T-cell (primary cell): ENCODE measurements around the gene CYTH1. TPM values are rescaled to one million over a fixed set of nuclear protein-coding genes. Genes with fewer than 3 reads are reported as not detected.

Source experiments
- ATAC-seq, 4 experiments: fragments of 200-7000 bp in 3 of 4; fragments of 150-1000 bp in 1 of 4; cut with Tn5 transposase; replicated peaks in 1 of 4; 1 replicate in 3 of 4; 2 replicates in 1 of 4; pipeline ENCODE4 v1.10.0; 2021; ENCODE audit warnings: moderate library complexity in 3 of 4, mild to moderate bottlenecking in 2 of 4, moderate number of reproducible peaks in 1 of 4
- CTCF ChIA-PET, 2 donors: fragments of 300-600 bp; sonication (Branson Sonifier 250); formaldehyde crosslinking; loops; one replicate each; lab custom pipeline; 2022; ENCODE audit warnings: antibody characterized with exemption in 2 of 2; lab: Charles Lee
- POLR2A ChIA-PET, 2 donors: fragments of 300-600 bp; sonication (Branson Sonifier 250); formaldehyde crosslinking; loops; one replicate each; lab custom pipeline; 2022; ENCODE audit warnings: antibody characterized with exemption in 2 of 2; lab: Charles Lee
- DNase-seq, 35 experiments: peaks; one replicate each; pipeline versions ENCODE4 v3.0.0 to v3.0.0-alpha.2; 2013 to 2023
- H3K27ac ChIP-seq: one replicate; pipeline ENCODE4 v1.5.1; 2013; ENCODE audit warnings: low read length
- H3K27me3 ChIP-seq, 2 experiments: replicated peaks in 1 of 2; 1 replicate in 1 of 2; 2 replicates in 1 of 2; pipeline versions ENCODE4 v1.6.1 to v1.7.0; 2013; ENCODE audit warnings: low read length in 1 of 2, mixed read lengths in 1 of 2; ENCODE audit not compliant: control insufficient read depth in 2 of 2, insufficient read depth in 2 of 2; ENCODE audit errors: extremely low read depth in 1 of 2
- H3K36me3 ChIP-seq, 2 donors: 1 replicate in 1 of 2; 2 replicates in 1 of 2; pipeline versions ENCODE4 v1.6.1 to v1.7.0; 2013; ENCODE audit warnings: low read length in 1 of 2; ENCODE audit not compliant: control insufficient read depth in 2 of 2, insufficient read depth in 1 of 2; ENCODE audit errors: extremely low read depth in 1 of 2
- H3K4me1 ChIP-seq, 2 experiments: 1 replicate in 1 of 2; 2 replicates in 1 of 2; pipeline versions ENCODE4 v1.6.1 to v1.7.0; 2013; ENCODE audit warnings: low read length in 2 of 2, mixed read lengths in 1 of 2; ENCODE audit not compliant: insufficient read depth in 2 of 2, control insufficient read depth in 1 of 2; ENCODE audit errors: extremely low read depth in 1 of 2
- H3K4me3 ChIP-seq, 2 donors: 1 replicate in 1 of 2; 2 replicates in 1 of 2; pipeline versions ENCODE4 v1.5.1 to v1.7.0; 2013; ENCODE audit warnings: mild to moderate bottlenecking in 2 of 2, low read length in 1 of 2, moderate library complexity in 1 of 2; ENCODE audit not compliant: control insufficient read depth in 1 of 2; ENCODE audit errors: extremely low read depth in 1 of 2
- H3K9me3 ChIP-seq: 2 replicates; pipeline ENCODE4 v1.7.0; 2013
- H3K27ac Mint-ChIP-seq, 2 donors: one replicate each; pipeline ENCODE4 v1.8.0; 2020 to 2021; ENCODE audit warnings: mild to moderate bottlenecking in 2 of 2, mixed read lengths in 2 of 2
- H3K27me3 Mint-ChIP-seq, 2 donors: one replicate each; pipeline ENCODE4 v1.8.0; 2021 to 2022; ENCODE audit warnings: mixed read lengths in 2 of 2
- H3K36me3 Mint-ChIP-seq: one replicate; pipeline ENCODE4 v1.8.0; 2021; ENCODE audit warnings: mixed read lengths
- H3K4me1 Mint-ChIP-seq, 3 donors: one replicate each; pipeline ENCODE4 v1.8.0; 2020 to 2022; ENCODE audit warnings: mixed read lengths in 3 of 3, mild to moderate bottlenecking in 1 of 3
- H3K4me3 Mint-ChIP-seq, 3 donors: one replicate each; pipeline ENCODE4 v1.8.0; 2020 to 2022; ENCODE audit warnings: mild to moderate bottlenecking in 3 of 3, mixed read lengths in 3 of 3, moderate library complexity in 3 of 3
- H3K9me3 Mint-ChIP-seq, 3 donors: one replicate each; pipeline ENCODE4 v1.8.0; 2020 to 2022; ENCODE audit warnings: mixed read lengths in 3 of 3
- WGBS: methylation state at CpG from one replicate; pipeline ENCODE4 v1.1.5; 2013; ENCODE audit warnings: missing lambda C conversion rate; ENCODE audit not compliant: insufficient coverage; 5-methylcytosine and 5-hydroxymethylcytosine counted together
- total RNA-seq, 35 experiments: library from RNA in 6 of 35; stranded (reverse) in 6 of 35; fragments of 120-200 nt in 1 of 35; gene quantifications; one replicate each; pipeline versions ENCODE4 v1.2.1 to v1.2.4 and lab custom pipeline; 2013 to 2026

CYTH1 gene
- total RNA-seq, 5 donors from 2014 or later (not counting 1 experiment from before 2014, with no cell fraction given): 357 to 509 (median 372) TPM

DNA sequence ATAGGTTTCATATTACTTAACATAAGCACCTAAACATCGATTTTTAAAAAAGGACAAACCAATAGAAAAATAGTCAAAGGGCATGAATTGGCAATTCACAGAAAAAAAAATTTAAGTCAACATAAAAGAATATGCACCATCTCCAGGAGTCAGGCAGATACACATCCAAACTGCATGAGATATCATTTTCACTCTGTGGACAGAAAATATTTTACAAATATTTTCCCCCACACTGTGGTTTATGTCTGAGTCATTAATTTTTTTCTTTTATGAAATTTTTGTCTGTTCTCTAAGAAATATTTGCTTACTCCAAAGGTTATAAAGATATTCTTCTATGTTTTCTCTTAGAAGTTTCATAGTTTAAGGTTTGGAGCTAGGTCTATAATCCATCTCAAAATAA lies 130.5 kb downstream of the CYTH1 start:
- H3K4me1 ChIP-seq: peaks cover 0 to 3% of the 10 kb centered on the region in 2 experiments
- CTCF ChIA-PET: interaction anchor here in 1 of 2 donors (0.5 kb wide), 1 partner anchor 1612 kb away, joined by 5 read pairs; no protein-coding TSS in a partner anchor

GRCh38 chr17:78650093-78650715 lies 131.9 kb downstream of the CYTH1 start:
- CTCF ChIA-PET: no interaction called here
- WGBS: 94% methylated on average over 4 of the region's 11 CpGs
- no peak for DNase-seq

More for the DNA sequence above, 130.5 kb downstream of the CYTH1 start:
- DNase-seq (no peak), ATAC-seq (no peak)
- Mint-ChIP-seq H3K4me1 (no peaks in the 10 kb centered on the region), H3K27ac (no peak overlapping the region), H3K36me3 (peaks cover 4% of the 10 kb centered on the region), H3K4me3 (no peak overlapping the region), H3K9me3 (peaks cover 0 to 4% (median 4%) of the 10 kb centered on the region in 3 donors), H3K27me3 (peaks cover 3 to 4% of the 10 kb centered on the region in 2 donors)
- H3K36me3 ChIP-seq: no peaks in the 10 kb centered on the region
- H3K27ac ChIP-seq: no peak overlapping the region
- WGBS: no CpG with 5 or more reads among the region's 1 CpG
- H3K27me3 ChIP-seq: peaks cover 0 to 8% of the 10 kb centered on the region in 2 experiments
- no peak overlapping the region for H3K4me3 ChIP-seq
- POLR2A ChIA-PET: no interaction called here
- H3K9me3 ChIP-seq: no peaks in the 10 kb centered on the region

GRCh38 chr17:78648293-78648692 lies 133.8 kb downstream of the CYTH1 start:
- Histone ChIP-seq H3K27me3 (peaks cover 0 to 25% of the 10 kb centered on the region in 2 experiments), H3K9me3 (no peaks in the 10 kb centered on the region), H3K36me3 (no peaks in the 10 kb centered on the region), H3K4me1 (peaks cover 0 to 15% of the 10 kb centered on the region in 2 experiments), H3K27ac (no peak overlapping the region), H3K4me3 (no peak overlapping the region)
- H3K4me1 Mint-ChIP-seq: peaks cover 10 to 14% (median 11%) of the 10 kb centered on the region in 3 donors
- H3K36me3 Mint-ChIP-seq: peaks cover 4% of the 10 kb centered on the region
- no peak overlapping the region for H3K27ac Mint-ChIP-seq
- H3K27me3 Mint-ChIP-seq: peaks cover 3 to 6% of the 10 kb centered on the region in 2 donors
- ChIA-PET POLR2A (interaction anchor here in 1 of 2 donors (0.7 kb wide), 1 partner anchor 273 kb away, joined by 3 read pairs; no protein-coding TSS in a partner anchor), CTCF (no interaction called here)
- DNase-seq: no peak
- WGBS: 75% methylated on average over 5 of the region's 5 CpGs
- no peak overlapping the region for H3K4me3 Mint-ChIP-seq
- no peak for ATAC-seq
- H3K9me3 Mint-ChIP-seq: peaks cover 0 to 4% (median 4%) of the 10 kb centered on the region in 3 donors

More at GRCh38 chr17:78650093-78650715, 131.9 kb downstream of the CYTH1 start:
- no peak overlapping the region for H3K27ac ChIP-seq
- H3K36me3 ChIP-seq: no peaks in the 10 kb centered on the region
- POLR2A ChIA-PET: no interaction called here
- H3K4me1 ChIP-seq: peaks cover 0 to 15% of the 10 kb centered on the region in 2 experiments
- ATAC-seq: no peak
- peaks cover 4% of the 10 kb centered on the region for H3K36me3 Mint-ChIP-seq
- H3K4me1 Mint-ChIP-seq: peaks cover 10 to 13% (median 11%) of the 10 kb centered on the region in 3 donors
- no peak overlapping the region for H3K27ac Mint-ChIP-seq
- H3K4me3 Mint-ChIP-seq: no peak overlapping the region
- no peak overlapping the region for H3K4me3 ChIP-seq
- H3K27me3 Mint-ChIP-seq: peaks cover 3 to 6% of the 10 kb centered on the region in 2 donors
- no peaks in the 10 kb centered on the region for H3K9me3 ChIP-seq
- H3K27me3 ChIP-seq: peaks cover 0 to 14% of the 10 kb centered on the region in 2 experiments
- H3K9me3 Mint-ChIP-seq: peaks cover 0 to 4% (median 4%) of the 10 kb centered on the region in 3 donors

- Mint-ChIP-seq H3K36me3 (peaks cover 4% of the 10 kb centered on the region), H3K27ac (no peak overlapping the region), H3K27me3 (peaks cover 0 to 6% of the 10 kb centered on the region in 2 donors), H3K9me3 (peaks cover 0 to 4% (median 4%) of the 10 kb centered on the region in 3 donors), H3K4me1 (peaks cover 10 to 14% (median 11%) of the 10 kb centered on the region in 3 donors), H3K4me3 (peak overlapping the region in 1 of 3 donors; percentile 81)
- ATAC-seq (no peak), DNase-seq (no peak)
- no peaks in the 10 kb centered on the region for H3K36me3 ChIP-seq
- H3K27ac ChIP-seq: no peak overlapping the region
- H3K9me3 ChIP-seq: no peaks in the 10 kb centered on the region
- no peak overlapping the region for H3K4me3 ChIP-seq
- peaks cover 0 to 15% of the 10 kb centered on the region in 2 experiments for H3K4me1 ChIP-seq
- ChIA-PET CTCF (no interaction called here), POLR2A (no interaction called here)
- H3K27me3 ChIP-seq: peaks cover 0 to 26% of the 10 kb centered on the region in 2 experiments
- WGBS: 100% methylated on average over 5 of the region's 8 CpGs
These were observed 135.0 kb downstream of the CYTH1 start for GRCh38 chr17:78647032-78647431.

DNA sequence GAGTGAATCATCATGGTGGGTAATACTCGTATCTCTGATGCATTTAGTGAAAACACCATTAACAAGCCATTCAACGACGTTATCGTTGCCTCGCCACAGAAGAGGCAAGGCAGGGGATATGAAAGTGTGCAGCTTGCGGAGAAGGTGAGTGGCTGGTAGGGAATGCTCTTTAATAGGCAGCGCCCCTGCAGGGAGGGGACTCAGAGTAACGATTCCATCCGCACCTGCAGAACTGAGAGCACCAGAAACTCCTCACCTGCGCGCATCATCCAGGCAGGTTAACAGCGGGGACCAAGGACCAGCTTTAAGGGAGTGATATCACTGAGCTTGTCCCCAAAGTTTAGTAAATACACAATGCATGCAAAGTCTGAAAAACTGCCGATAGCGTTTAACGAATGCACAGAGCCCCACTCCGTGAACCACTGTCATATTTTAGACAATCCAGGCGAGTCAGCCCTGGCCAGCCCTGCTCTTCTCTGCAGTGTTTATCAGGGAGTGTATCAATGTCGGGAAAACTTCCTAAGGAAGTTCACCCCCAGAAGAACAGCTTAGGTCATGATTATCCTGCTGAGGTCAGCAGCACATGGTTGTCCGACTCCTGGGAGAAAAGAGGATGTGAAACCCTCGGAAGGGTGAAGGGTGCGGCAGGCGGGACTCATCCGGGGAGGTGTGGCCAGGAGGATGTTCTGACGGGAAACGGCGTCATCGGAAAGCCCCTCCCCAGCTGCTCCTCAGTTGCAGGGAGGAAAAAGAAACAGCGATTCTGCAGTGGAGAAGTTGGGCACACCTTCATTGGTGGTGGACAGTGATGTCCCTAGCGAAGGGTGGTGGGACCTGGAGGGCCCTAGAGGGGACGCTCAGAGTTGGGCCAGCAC lies 136.4 kb downstream of the CYTH1 start:
- Histone ChIP-seq H3K27me3 (peaks cover 0 to 26% of the 10 kb centered on the region in 2 experiments), H3K9me3 (no peaks in the 10 kb centered on the region), H3K4me1 (peaks cover 0 to 15% of the 10 kb centered on the region in 2 experiments), H3K4me3 (peak overlapping the region in 1 of 2 donors; percentile 23), H3K36me3 (no peaks in the 10 kb centered on the region), H3K27ac (peak overlapping the region; percentile 39)
- DNase-seq: peak in 34 of 35 experiments; percentile 24 to 78 (median 50)
- Mint-ChIP-seq H3K36me3 (peaks cover 4% of the 10 kb centered on the region), H3K4me1 (peaks cover 10 to 14% (median 11%) of the 10 kb centered on the region in 3 donors), H3K9me3 (peaks cover 0 to 4% (median 4%) of the 10 kb centered on the region in 3 donors), H3K4me3 (peak overlapping the region; percentile 40 to 81 (median 59)), H3K27me3 (peaks cover 0 to 6% of the 10 kb centered on the region in 2 donors), H3K27ac (peak overlapping the region; percentile 76 to 79)
- ChIA-PET POLR2A (no interaction called here), CTCF (no interaction called here)
- 71% methylated on average over 27 of the region's 30 CpGs for WGBS
- ATAC-seq: peak; percentile 63 to 97 (median 82)

DNA sequence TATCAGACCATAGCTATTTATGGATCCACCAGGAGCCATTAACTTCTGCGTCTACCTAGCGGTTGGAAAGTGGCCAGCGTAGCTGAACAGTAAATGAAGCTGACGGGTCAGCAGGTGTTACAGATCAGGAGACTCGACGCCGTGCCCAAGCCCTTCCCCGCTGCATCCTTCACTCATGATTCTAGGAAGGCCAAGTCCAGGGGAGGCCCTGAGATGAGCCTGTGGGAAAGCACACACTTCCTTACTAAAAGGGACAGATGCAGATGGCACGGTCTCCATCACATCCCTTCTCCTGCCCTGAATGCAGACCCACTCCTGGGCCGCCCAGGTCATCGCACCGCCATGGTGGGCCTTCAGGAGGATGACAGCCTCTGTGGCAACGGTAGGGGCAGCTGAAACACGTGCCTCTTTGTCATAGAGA lies 137.1 kb downstream of the CYTH1 start:
- POLR2A ChIA-PET: no interaction called here
- H3K4me1 Mint-ChIP-seq: peaks cover 10 to 14% (median 11%) of the 10 kb centered on the region in 3 donors
- 96% methylated on average over 12 of the region's 14 CpGs for WGBS

More for the DNA sequence above, 137.1 kb downstream of the CYTH1 start:
- peaks cover 0 to 26% of the 10 kb centered on the region in 2 experiments for H3K27me3 ChIP-seq
- no peak overlapping the region for H3K4me3 Mint-ChIP-seq
- no peak overlapping the region for H3K4me3 ChIP-seq
- H3K36me3 ChIP-seq: no peaks in the 10 kb centered on the region
- H3K27ac ChIP-seq: no peak overlapping the region
- peaks cover 0 to 4% (median 4%) of the 10 kb centered on the region in 3 donors for H3K9me3 Mint-ChIP-seq
- DNase-seq: no peak
- H3K36me3 Mint-ChIP-seq: peaks cover 4% of the 10 kb centered on the region
- peaks cover 0 to 6% of the 10 kb centered on the region in 2 donors for H3K27me3 Mint-ChIP-seq
- H3K4me1 ChIP-seq: peaks cover 0 to 15% of the 10 kb centered on the region in 2 experiments
- CTCF ChIA-PET: no interaction called here
- H3K27ac Mint-ChIP-seq: no peak overlapping the region
- ATAC-seq: no peak
- H3K9me3 ChIP-seq: no peaks in the 10 kb centered on the region
